ENCODE measurements around the gene ADNP. TPM values are rescaled to one million over a fixed set of nuclear protein-coding genes. Genes with fewer than 3 reads are reported as not detected.
"Not testable (repeated sequence)": the region's sequence is repeated elsewhere in the genome, so short reads cannot be mapped to it uniquely, and the experiment has no call there.

Gene ADNP
- total and polyA plus RNA-seq, 2 of the 4 experiments (the other 2 are of a cell fraction) = 23.3 to 24.8 TPM

- in situ Hi-C loops (cut with MboI; ENCODE audit: low sequenced_read_pairs) = loop anchor here (25.0 kb wide), 2 partner anchors 784 to 1109 kb away; partner anchors contain the start of gene ATP9A
- not testable (repeated sequence) for H2AK9ac ChIP-seq (replicated peaks; ENCODE audit: low read depth, low read length, poor library complexity)
- no CpG with 5 or more reads among the region's 4 CpGs for WGBS, 2 experiments (ENCODE audit: extremely low coverage in 2 of 2, insufficient read length in 1 of 2)
Observed at GRCh38 chr20:50978533-50978932, 47.3 kb upstream of the ADNP start.

More at GRCh38 chr20:50978533-50978932, 47.3 kb upstream of the ADNP start:
- intact Hi-C loops (cut with micrococcal nuclease); H3K23ac ChIP-seq (ENCODE audit: low read depth, low read length); H3K4ac ChIP-seq (ENCODE audit: low read depth, low read length); H3K4me3 ChIP-seq (ENCODE audit: insufficient read depth, low read depth, low read length); H3K56ac ChIP-seq (ENCODE audit: extremely low read depth, insufficient read depth, low read length); H4K20me1 ChIP-seq (ENCODE audit: insufficient read depth, low read length); CTCF ChIA-PET; H4K5ac ChIP-seq (ENCODE audit: low read depth, low read length); H2BK120ac ChIP-seq (ENCODE audit: low read depth, low read length); H3K18ac ChIP-seq (ENCODE audit: low read depth, low read length); H2BK5ac ChIP-seq (ENCODE audit: low read depth, low read length, poor library complexity, severe bottlenecking); POLR2A ChIA-PET (ENCODE audit: unreplicated experiment); H3K9ac ChIP-seq (ENCODE audit: low read depth, low read length); H2AFZ ChIP-seq (replicated peaks; ENCODE audit: low read length, poor library complexity); dilution Hi-C loops (cut with HindIII; ENCODE audit: low sequenced_read_pairs, unreplicated experiment); H3K4me2 ChIP-seq (ENCODE audit: low read depth, low read length); H3K36me3 ChIP-seq (ENCODE audit: control insufficient read depth, insufficient read depth, low read length); H3K9me3 ChIP-seq (ENCODE audit: control insufficient read depth, insufficient read depth, low read length); H4K8ac ChIP-seq (ENCODE audit: low read depth in 2 of 2, low read length in 2 of 2); H3K27me3 ChIP-seq (ENCODE audit: control insufficient read depth, insufficient read depth, low read length); H2BK20ac ChIP-seq (ENCODE audit: low read depth, low read length); DNase-seq; H3K14ac ChIP-seq (replicated peaks; ENCODE audit: low read depth, low read length); BruUV-seq (replicated peaks); H4K91ac ChIP-seq (ENCODE audit: insufficient read depth, low read depth, low read length); H3K27ac ChIP-seq (ENCODE audit: insufficient read depth, low read length); ATAC-seq (ENCODE audit: low read depth): not testable (repeated sequence)
- H3K79me1 ChIP-seq (ENCODE audit: low read depth in 1 of 2, low read length in 2 of 2) = peaks cover 0 to 15% of the 10 kb centered on the region in 2 experiments; a peak in 1 of 4 replicates
- 0 out of 3 replicates have a peak overlapping the region, but pooled peaks have one; percentile 26 for H2BK15ac ChIP-seq (ENCODE audit: low read depth, low read length)
- peaks cover 19% of the 10 kb centered on the region for H3K9me1 ChIP-seq (ENCODE audit: insufficient read depth, low read length)
- peak overlapping the region; percentile 39; the same call in 1 of the 2 replicates for H2AK5ac ChIP-seq (ENCODE audit: low read depth, low read length)
- peaks cover 24% of the 10 kb centered on the region for H3K4me1 ChIP-seq (ENCODE audit: control insufficient read depth, insufficient read depth, low read length)

All from IMR-90 (cell line).